Astrocyte (in vitro differentiated cells and primary cell): ENCODE data around the gene KIAA1549. TPM values are rescaled to one million over a fixed set of nuclear protein-coding genes. Genes with fewer than 3 reads are reported as not detected.
"Not testable (repeated sequence)": the region's sequence is repeated elsewhere in the genome, so short reads cannot be mapped to it uniquely, and the experiment has no call there.

Experiments
- DNase-seq: peaks from one replicate; pipeline ENCODE4 v3.0.0-alpha.2; 2010; ENCODE audit warnings: low read depth
- FAIRE-seq: peaks from 2 replicates; lab custom pipeline; 2011; peaks lifted over from hg19 to GRCh38; lab: Jason Lieb, UNC
- H2AFZ ChIP-seq: 2 replicates; pipeline ENCODE4 v1.6.0; 2012; ENCODE audit warnings: low read depth, low read length, inconsistent platforms
- H3K27ac ChIP-seq: 2 replicates; pipeline ENCODE4 v1.5.1; 2011; ENCODE audit warnings: low read depth, low read length, inconsistent platforms
- H3K27me3 ChIP-seq: 2 replicates; pipeline ENCODE4 v1.6.0; 2011; ENCODE audit warnings: low read length, inconsistent platforms; ENCODE audit not compliant: insufficient read depth
- H3K36me3 ChIP-seq: 2 replicates; pipeline ENCODE4 v1.5.1; 2011; ENCODE audit warnings: low read length, inconsistent platforms; ENCODE audit not compliant: insufficient read depth
- H3K4me1 ChIP-seq: 2 replicates; pipeline ENCODE4 v1.5.1; 2011; ENCODE audit warnings: low read length, inconsistent platforms; ENCODE audit not compliant: insufficient read depth
- H3K4me2 ChIP-seq: 2 replicates; pipeline ENCODE4 v1.6.0; 2012; ENCODE audit warnings: low read length, inconsistent platforms
- H3K4me3 ChIP-seq: 2 replicates; pipeline ENCODE4 v1.5.1; 2011; ENCODE audit warnings: low read depth, mild to moderate bottlenecking, low read length, inconsistent platforms; ENCODE audit not compliant: insufficient read depth
- H3K79me2 ChIP-seq: 2 replicates; pipeline ENCODE4 v1.6.0; 2012; ENCODE audit warnings: mild to moderate bottlenecking, low read length, inconsistent platforms; ENCODE audit not compliant: insufficient read depth
- H3K9ac ChIP-seq: 2 replicates; pipeline ENCODE4 v1.6.0; 2012; ENCODE audit warnings: mild to moderate bottlenecking, low read length, inconsistent platforms
- H3K9me3 ChIP-seq: 2 replicates; pipeline ENCODE4 v1.5.1; 2012; ENCODE audit warnings: low read depth, mild to moderate bottlenecking, low read length, inconsistent platforms; ENCODE audit not compliant: insufficient read depth
- H4K20me1 ChIP-seq: 2 replicates; pipeline ENCODE4 v1.6.0; 2012; ENCODE audit warnings: low read length, inconsistent platforms; ENCODE audit not compliant: insufficient read depth
- H3K27ac Mint-ChIP-seq: one replicate; pipeline ENCODE4 v1.8.0; 2021; ENCODE audit warnings: mild to moderate bottlenecking, mixed read lengths; ENCODE audit not compliant: unreplicated experiment
- H3K27me3 Mint-ChIP-seq: one replicate; pipeline ENCODE4 v1.8.0; 2021; ENCODE audit warnings: low read depth, mixed read lengths; ENCODE audit not compliant: unreplicated experiment
- H3K36me3 Mint-ChIP-seq: one replicate; pipeline ENCODE4 v1.8.0; 2021; ENCODE audit warnings: low read depth, mixed read lengths; ENCODE audit not compliant: unreplicated experiment
- H3K4me1 Mint-ChIP-seq: one replicate; pipeline ENCODE4 v1.8.0; 2021; ENCODE audit warnings: low read depth, mixed read lengths; ENCODE audit not compliant: unreplicated experiment
- H3K4me3 Mint-ChIP-seq: one replicate; pipeline ENCODE4 v1.8.0; 2021; ENCODE audit warnings: mild to moderate bottlenecking, moderate library complexity, mixed read lengths; ENCODE audit not compliant: unreplicated experiment
- H3K9me3 Mint-ChIP-seq: one replicate; pipeline ENCODE4 v1.8.0; 2021; ENCODE audit warnings: mild to moderate bottlenecking, mixed read lengths; ENCODE audit not compliant: unreplicated experiment
- EZH2 ChIP-seq: IDR thresholded peaks from 2 replicates; pipeline ENCODE4 v1.6.1; 2012; ENCODE audit warnings: mild to moderate bottlenecking, low read length, inconsistent platforms; ENCODE audit not compliant: insufficient read depth
- total RNA-seq: library from RNA; stranded (reverse); gene quantifications from 2 replicates; pipeline ENCODE4 v1.2.1, GENCODE V29; 2021
- TF ChIP-seq, protein P1 (sequence below): IDR thresholded peaks from 2 replicates; pipeline ENCODE4 v1.5.1; 2011; ENCODE audit warnings: low read depth, mild to moderate bottlenecking, inconsistent platforms, low read length, moderate library complexity; ENCODE audit not compliant: insufficient read depth

Gene KIAA1549
- total RNA-seq, 1 donor from 2014 or later, result 10.3 TPM

DNA sequence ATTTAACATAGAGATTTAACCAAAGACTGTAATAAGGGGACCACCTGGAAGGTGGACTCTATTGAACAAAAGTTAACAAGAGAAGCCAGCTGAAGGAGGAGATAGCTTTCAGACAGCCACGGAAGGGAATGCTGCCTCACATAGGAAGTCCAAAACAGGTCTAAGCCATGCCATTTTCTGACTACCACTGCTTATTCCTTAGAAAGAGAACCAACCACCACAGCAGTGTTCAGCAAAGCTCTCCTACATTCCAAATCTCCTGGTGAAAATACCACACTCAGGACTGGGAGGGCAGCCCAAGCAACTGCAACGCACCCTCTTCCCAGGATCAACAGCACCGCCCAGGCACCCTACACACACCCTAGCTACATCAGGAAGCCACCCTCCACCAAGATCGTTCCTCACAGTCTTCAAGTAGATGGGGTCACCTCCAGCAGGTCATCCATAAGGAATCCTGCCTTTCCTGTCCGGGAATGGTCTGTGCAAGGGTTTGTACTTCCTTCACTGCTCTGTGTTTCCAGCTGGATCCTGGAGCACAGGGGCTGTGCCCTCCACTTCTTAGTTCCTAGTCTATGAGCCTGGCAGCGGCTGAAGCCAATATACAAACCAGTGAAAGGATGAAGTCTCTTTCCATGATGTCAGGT lies 2.5 kb downstream of the KIAA1549 start:
- Mint-ChIP-seq H3K27ac (no peak overlapping the region), H3K4me1 (peaks cover 25% of the 10 kb centered on the region), H3K27me3 (peaks cover 4% of the 10 kb centered on the region), H3K36me3 (peaks cover 3% of the 10 kb centered on the region), H3K4me3 (no peak overlapping the region), H3K9me3 (no peaks in the 10 kb centered on the region)
- DNase-seq (no peak), FAIRE-seq (no peak)
- Histone ChIP-seq H3K9ac (no peak overlapping the region), H2AFZ (no peak overlapping the region), H4K20me1 (peaks cover 43% of the 10 kb centered on the region), H3K27me3 (no peaks in the 10 kb centered on the region), H3K4me2 (no peak overlapping the region), H3K4me1 (peaks cover 9% of the 10 kb centered on the region), H3K79me2 (peaks cover 48% of the 10 kb centered on the region), H3K27ac (no peak overlapping the region), H3K4me3 (no peak overlapping the region), H3K36me3 (no peaks in the 10 kb centered on the region), H3K9me3 (no peaks in the 10 kb centered on the region)
- TF ChIP-seq, protein P1, sequence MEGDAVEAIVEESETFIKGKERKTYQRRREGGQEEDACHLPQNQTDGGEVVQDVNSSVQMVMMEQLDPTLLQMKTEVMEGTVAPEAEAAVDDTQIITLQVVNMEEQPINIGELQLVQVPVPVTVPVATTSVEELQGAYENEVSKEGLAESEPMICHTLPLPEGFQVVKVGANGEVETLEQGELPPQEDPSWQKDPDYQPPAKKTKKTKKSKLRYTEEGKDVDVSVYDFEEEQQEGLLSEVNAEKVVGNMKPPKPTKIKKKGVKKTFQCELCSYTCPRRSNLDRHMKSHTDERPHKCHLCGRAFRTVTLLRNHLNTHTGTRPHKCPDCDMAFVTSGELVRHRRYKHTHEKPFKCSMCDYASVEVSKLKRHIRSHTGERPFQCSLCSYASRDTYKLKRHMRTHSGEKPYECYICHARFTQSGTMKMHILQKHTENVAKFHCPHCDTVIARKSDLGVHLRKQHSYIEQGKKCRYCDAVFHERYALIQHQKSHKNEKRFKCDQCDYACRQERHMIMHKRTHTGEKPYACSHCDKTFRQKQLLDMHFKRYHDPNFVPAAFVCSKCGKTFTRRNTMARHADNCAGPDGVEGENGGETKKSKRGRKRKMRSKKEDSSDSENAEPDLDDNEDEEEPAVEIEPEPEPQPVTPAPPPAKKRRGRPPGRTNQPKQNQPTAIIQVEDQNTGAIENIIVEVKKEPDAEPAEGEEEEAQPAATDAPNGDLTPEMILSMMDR, result no peak
- TF ChIP-seq EZH2, result no peak

GRCh38 chr7:138976161-138976560 lies 5.0 kb downstream of the KIAA1549 start:
- FAIRE-seq, result not testable (repeated sequence)
- H3K4me1 Mint-ChIP-seq, result peaks cover 21% of the 10 kb centered on the region

GRCh38 chr7:138975343-138976104 lies 5.7 kb downstream of the KIAA1549 start:
- DNase-seq (no peak), FAIRE-seq (no peak)
- Histone ChIP-seq H3K27me3 (no peaks in the 10 kb centered on the region), H4K20me1 (peaks cover 61% of the 10 kb centered on the region), H3K4me2 (no peak overlapping the region), H3K4me1 (peaks cover 9% of the 10 kb centered on the region), H2AFZ (no peak overlapping the region), H3K9me3 (no peaks in the 10 kb centered on the region), H3K9ac (no peak overlapping the region), H3K79me2 (peaks cover 56% of the 10 kb centered on the region), H3K36me3 (no peaks in the 10 kb centered on the region), H3K4me3 (no peak overlapping the region), H3K27ac (no peak overlapping the region)
- Mint-ChIP-seq H3K27ac (no peak overlapping the region), H3K36me3 (peaks cover 3% of the 10 kb centered on the region), H3K9me3 (no peaks in the 10 kb centered on the region), H3K27me3 (no peaks in the 10 kb centered on the region), H3K4me3 (no peak overlapping the region), H3K4me1 (peaks cover 20% of the 10 kb centered on the region)
- TF ChIP-seq, protein P1, result no peak
- no peak for TF ChIP-seq EZH2

More at GRCh38 chr7:138976161-138976560, 5.0 kb downstream of the KIAA1549 start:
- not testable (repeated sequence) for H3K4me2 ChIP-seq, H3K4me3 Mint-ChIP-seq, H3K36me3 ChIP-seq, H3K36me3 Mint-ChIP-seq, H3K9me3 Mint-ChIP-seq, H3K27ac Mint-ChIP-seq, DNase-seq, H3K4me1 ChIP-seq, H3K4me3 ChIP-seq, H2AFZ ChIP-seq, H3K27me3 Mint-ChIP-seq, H3K27me3 ChIP-seq, H3K27ac ChIP-seq, H3K9ac ChIP-seq, H3K9me3 ChIP-seq
- Histone ChIP-seq H4K20me1 (peaks cover 59% of the 10 kb centered on the region), H3K79me2 (peaks cover 56% of the 10 kb centered on the region)
